Muscle of arm (tissue), 14 donors: ENCODE data around the gene DACH1. TPM values are rescaled to one million over a fixed set of nuclear protein-coding genes. Genes with fewer than 3 reads are reported as not detected.
"Not testable (repeated sequence)": the region's sequence is repeated elsewhere in the genome, so short reads cannot be mapped to it uniquely, and the experiment has no call there.

Experiments used
- DNase-seq: peaks from one replicate; pipeline ENCODE4 v3.0.0-alpha.2; 2013
- long read RNA-seq, 11 donors: transcript quantifications; one replicate each; lab custom pipeline, GENCODE V29; 2026
- polyA plus RNA-seq, 12 donors: library from polyadenylated mRNA; unstranded; fragments of 120-200 nt; gene quantifications; one replicate each; pipeline ENCODE4 v1.2.1, GENCODE V29; 2013; ENCODE audit not compliant: insufficient read length in 12 of 12

DACH1 gene
- polyA plus RNA-seq: 10 to 100 TPM in 7 of 12 donors, 1 to 10 TPM in 4, not detected in 1; 5.7 to 12.0 (median 10.6) TPM
- long read RNA-seq, donor 1, full-length matches to known transcripts: 5 of 5 reads
- long read RNA-seq, donor 1, partial matches to known transcripts: 0 of 5 reads
- long read RNA-seq, donor 1, other reads (novel, unspliced or antisense): 0 of 5 reads
- long read RNA-seq, donor 2, full-length matches to known transcripts: 1 of 8 reads
- long read RNA-seq, donor 2, partial matches to known transcripts: 7 of 8 reads
- long read RNA-seq, donor 2, other reads (novel, unspliced or antisense): 0 of 8 reads
- long read RNA-seq, donor 3, full-length matches to known transcripts: 2 of 2 reads
- long read RNA-seq, donor 3, partial matches to known transcripts: 0 of 2 reads
- long read RNA-seq, donor 3, other reads (novel, unspliced or antisense): 0 of 2 reads
- long read RNA-seq, donor 4: 0 reads
- long read RNA-seq, donor 5, full-length matches to known transcripts: 1 of 1 reads
- long read RNA-seq, donor 5, partial matches to known transcripts: 0 of 1 reads
- long read RNA-seq, donor 5, other reads (novel, unspliced or antisense): 0 of 1 reads
- long read RNA-seq, donor 6, full-length matches to known transcripts: 5 of 5 reads
- long read RNA-seq, donor 6, partial matches to known transcripts: 0 of 5 reads
- long read RNA-seq, donor 6, other reads (novel, unspliced or antisense): 0 of 5 reads
- long read RNA-seq, donor 7: 0 reads
- long read RNA-seq, donor 8, full-length matches to known transcripts: 3 of 3 reads
- long read RNA-seq, donor 8, partial matches to known transcripts: 0 of 3 reads
- long read RNA-seq, donor 8, other reads (novel, unspliced or antisense): 0 of 3 reads
- long read RNA-seq, donor 9: 0 reads
- long read RNA-seq, donor 10: 0 reads
- long read RNA-seq, donor 11, full-length matches to known transcripts: 4 of 4 reads
- long read RNA-seq, donor 11, partial matches to known transcripts: 0 of 4 reads
- long read RNA-seq, donor 11, other reads (novel, unspliced or antisense): 0 of 4 reads

DNA sequence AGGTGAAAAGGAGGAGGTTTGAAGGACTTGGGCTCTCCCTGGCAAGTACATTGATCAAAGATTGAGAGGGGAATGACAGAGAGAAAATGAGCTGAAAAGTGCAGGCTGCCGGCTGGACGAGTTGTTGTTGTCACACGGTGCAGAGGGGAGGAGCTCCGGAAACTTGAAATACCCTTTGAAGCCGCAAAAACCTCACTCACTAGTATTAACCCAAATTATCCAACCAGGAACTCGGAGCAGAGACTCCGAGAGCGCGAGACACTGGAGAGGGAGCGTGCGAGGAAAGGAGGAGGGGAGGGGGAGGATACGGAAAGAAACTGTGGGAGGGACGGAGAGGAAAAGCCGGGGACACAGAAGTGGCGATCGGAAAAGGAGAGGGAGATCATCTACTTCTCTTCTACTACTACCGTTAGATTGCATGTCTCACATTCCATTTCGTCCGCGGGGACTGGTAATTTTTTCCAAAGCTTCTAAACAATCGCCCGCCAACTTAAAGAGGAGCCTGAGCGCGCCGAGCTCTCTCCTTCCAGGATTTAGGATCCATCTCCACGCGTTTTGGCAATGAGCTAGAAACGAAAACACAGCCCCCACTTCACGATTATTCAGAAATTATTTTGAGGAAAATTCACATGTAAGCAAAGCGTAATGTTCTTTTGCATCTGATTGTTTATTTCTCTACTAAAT is at the start of gene DACH1:
Gene DACH1, minus strand, starts transcription at position 74 of the 684 bp plus-strand sequence.
- peak; percentile 75 for DNase-seq

DNA sequence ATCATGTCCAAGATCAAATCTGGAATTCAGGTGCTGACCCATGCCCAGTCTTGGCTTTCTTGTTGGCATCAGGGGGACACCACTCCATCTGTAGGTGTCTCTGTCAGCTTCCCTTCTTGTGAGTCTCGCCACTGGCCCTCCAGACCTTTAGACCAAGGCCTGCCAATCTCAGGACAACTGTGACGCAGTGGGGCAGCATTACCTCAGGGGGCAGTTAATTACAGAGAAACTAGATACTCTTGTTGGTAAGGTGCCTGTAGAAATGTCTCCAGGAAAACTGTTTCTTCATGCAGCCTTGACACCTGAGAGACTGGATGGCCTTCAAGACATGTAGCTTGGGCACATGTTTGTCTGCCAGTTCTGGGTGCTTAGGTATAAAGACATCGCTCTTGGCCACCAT is 46.7 kb upstream of the DACH1 start:
- DNase-seq: no peak

DNA sequence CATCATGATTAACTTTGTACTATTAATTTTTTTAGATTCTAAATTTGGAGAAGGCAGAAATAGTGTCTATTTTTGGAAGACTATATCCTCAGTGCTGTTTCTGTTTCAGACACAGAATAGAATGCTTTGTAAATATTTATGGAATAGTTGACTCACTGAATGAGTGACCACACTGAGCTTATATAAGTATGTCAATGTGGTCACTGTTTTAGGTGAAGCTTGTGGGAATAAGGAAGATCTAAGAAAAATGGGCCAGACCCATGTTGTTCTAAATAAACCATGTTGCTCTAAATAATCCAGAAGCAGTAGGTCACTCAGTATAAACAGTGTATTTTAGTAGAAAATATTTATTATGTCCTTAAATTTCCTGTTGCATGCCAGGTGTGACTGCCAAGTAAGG is 45.5 kb upstream of the DACH1 start:
- DNase-seq: no peak

DNA sequence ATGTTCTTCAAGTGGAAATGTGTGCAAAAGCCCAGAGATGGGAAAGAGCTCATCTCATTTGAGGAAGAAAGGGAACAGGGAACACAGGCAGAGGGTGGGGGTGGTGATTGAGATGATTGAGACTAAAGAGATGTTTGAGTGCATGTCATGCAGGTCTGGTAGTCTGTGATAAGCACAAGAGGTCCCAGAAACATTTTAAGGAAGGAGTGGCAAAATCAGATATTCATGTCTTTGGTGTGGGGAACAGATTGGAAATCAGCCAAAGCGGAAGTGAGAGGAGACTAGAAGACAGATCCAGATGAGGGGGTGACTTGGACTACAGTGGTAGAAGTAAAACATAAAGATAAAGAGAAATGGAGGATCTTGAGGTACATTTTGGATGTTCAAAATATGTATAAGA is 39.4 kb upstream of the DACH1 start:
- no peak for DNase-seq

DNA sequence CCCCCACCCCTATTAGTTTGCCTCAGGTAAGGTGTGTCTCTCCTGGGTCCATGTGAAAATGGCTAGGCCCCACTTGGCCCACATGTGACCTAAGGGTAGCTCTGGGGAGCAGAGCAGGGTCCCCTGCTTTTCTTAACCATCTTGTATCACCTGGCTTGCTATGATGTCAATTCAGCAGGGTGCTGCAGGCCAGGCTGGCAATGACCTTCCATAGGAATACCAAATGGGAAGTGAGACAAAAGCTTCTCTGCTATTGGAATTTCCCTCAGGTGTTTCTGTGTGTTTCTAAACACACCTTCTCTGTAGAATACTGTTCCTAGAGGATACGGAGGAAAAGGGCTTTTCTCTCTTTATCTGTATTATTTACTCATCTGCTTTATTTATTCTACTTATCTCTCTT is 35.7 kb upstream of the DACH1 start:
- DNase-seq: no peak

DNA sequence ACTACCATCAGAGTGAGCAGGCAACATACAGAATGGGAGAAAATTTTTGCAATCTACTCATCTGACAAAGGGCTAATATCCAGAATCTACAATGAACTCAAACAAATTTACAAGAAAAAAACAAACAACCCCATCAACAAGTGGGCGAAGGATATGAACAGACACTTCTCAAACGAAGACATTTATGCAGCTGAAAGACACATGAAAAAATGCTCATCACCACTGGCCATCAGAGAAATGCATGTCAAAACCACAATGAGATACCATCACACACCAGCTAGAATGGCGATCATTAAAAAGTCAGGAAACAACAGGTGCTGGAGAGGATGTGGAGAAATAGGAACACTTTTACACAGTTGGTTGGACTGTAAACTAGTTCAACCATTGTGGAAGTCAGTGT is 26.5 kb upstream of the DACH1 start:
- DNase-seq: not testable (repeated sequence)

DNA sequence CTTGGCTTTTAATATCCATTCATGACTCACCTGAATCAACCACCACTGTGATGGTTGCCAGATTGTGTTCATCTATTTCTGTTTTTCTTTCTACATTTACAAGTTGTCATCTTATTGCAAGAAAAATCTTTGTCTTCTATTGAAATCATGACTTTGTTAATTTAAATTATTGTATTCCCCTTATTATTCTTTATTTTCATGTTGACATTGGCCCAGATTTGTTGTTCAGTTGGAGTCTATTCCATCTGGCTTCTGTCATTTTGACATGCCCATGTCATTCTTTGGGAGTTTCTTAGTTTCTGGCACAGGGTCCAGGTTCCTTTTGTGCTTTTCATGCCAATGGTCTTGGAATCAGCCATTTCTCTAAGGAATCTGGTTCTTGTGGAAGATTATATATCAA is 19.9 kb upstream of the DACH1 start:
- no peak for DNase-seq

DNA sequence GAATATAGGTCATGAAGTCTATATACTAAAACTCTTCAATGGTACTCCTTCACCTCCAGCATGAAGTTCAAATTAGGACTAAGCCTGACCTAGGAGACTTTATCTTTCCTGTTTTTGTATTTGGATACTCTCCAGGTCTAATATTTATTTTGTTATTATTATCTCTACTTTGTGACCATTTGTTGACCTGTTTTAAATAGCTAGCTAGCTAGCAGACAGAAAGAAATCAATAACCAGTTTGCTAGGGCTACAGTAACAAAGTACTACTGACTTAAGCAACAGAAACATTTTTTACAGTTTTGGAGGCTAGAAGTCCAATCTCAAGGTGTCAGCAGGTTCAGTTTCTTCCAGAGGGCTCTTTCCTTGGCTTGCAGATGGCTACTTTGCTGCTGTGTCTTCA is 15.1 kb upstream of the DACH1 start:
- no peak for DNase-seq

DNA sequence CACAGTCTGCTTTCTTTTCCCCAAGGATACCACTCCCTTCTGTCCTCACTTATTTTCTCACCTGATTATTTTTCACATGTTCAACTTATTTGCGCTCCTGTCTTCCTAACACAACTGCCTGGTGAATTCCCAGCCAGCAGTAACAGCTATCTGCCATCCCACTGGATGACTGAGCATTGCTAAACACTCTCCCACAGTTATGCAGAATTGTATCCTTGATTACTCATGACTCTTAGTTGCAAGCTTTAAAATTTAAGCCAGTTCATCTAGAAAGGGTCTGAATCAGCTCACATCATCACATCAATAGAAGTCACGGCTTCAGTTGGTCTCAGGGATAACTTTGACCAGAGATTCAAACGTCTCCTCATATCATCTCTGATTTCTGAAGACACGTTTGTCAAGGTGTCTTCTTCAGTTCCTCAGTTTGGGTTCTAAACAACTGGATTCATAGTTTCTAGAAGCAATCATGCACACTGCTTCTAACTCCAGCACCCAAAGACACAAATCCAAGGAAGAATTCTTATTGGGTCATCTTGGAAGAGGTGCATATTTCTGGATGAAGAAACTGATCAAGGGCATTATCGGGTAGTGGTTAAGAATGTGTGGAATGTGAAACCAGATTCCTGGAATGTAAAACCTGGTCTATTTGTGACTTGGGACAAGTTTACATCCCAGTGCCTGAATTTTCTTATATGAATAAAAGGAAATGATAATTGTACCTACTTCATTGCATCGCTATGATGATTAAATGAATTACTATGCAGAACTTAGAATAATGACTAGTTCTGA is 13.9 kb upstream of the DACH1 start:
- no peak for DNase-seq

DNA sequence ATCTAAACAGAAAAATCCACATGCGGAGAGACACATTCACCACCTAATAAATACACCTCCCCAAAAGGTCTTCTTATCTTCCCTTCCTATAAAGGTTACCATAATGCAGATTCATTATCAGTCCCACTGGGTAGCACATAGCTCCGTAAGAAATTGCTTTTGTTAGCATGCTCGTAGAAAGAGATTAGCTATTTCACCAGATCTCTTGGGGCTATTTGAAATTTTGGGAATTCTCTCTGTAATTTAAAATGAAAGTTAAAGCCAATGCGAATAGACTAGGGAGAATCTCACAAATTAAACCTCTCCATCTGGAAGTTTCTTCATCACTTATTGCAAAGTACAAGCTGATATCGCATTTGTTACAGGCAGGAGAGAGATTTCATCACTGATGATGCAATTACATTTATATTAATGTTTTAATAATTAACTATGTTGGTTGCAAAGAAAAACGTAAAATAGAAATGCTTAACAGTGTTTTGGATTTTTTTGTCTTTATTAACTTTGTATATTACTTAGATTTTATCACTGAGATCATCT is 12.9 kb upstream of the DACH1 start:
- DNase-seq: no peak

DNA sequence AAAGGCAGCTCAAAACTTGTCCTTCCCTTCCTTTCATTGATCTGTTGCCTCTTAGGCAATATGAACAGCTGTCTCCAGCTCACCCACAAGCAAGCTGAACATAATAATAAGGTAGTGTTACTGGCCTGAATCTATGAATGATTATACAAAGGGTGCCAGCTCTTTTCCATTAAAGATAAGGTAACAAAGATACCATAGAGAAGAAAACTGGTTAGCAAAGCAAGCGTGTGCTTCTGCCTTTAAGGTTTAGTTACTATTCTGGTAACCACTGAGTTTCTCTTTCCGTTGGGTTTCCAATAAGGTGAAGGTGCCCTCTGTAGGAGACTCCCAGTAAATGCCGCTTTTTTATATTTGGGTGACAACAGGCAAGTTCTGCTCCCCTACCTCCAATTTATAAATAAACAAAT is 12.1 kb upstream of the DACH1 start:
- peak; percentile 30 for DNase-seq

DNA sequence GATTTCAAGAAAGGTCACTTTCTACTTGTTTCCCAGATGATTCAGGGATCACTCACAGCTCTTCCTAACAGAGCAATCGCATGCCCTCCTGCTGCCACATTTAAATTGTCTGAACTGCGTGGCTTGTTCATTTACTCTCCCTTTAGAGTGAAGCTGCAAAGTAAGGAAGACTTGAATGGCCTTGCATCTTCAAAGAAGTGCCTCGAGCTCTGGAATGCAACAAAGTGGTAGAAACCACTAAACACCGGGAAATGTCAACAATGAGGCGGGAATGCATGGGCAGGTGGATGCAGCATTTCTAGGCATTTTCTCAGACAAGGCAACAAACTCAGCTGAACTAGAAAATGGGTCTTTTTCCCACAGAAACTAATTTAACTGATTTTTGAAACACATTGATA is 10.3 kb upstream of the DACH1 start:
- no peak for DNase-seq

DNA sequence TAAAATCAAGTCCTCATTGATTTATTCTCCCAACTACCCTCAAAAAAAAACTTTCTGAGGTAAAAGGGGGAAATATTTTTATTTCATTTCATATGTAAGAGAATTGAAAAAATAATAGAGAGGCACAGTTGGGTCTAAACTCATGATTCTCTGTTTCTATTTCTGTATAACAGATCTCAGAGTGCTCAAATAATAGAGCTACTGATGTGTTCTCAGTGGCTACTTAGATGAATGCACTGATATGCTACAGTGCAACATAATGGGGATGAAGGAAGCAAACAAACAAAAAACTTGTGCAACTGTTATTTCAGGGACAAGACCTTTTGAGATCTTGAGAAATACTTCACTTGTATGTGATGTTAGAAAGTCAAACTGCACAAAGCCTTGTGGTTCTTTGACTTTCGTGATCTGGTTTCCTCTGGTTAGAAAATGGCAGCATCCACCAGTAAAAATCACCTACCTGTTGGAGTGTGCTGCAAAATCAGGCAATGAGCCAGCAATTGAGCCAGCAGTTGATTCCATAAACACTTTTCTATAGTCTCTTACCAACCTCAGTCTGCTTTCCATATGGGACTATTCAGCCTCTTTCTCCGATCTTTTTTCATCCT is 9.7 kb upstream of the DACH1 start:
- no peak for DNase-seq

DNA sequence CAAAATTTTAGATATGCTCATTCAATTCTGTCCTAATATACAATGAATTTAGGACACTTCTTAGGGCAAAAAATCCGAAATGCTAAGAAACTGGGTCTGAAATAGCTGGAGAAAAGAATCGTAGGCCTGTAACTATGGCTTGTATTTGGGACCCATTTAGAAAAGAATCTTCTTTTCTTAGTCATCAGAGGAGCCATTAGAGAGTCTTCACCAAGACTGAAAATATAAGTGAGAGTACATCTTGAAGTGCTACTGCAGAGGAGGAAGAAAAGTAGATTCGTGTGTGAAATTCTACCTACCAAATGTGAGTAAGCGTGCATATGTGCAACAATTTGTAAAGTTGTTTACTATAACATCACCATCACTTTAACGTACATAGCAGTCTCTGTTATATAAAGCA is 8.8 kb upstream of the DACH1 start:
- no peak for DNase-seq

DNA sequence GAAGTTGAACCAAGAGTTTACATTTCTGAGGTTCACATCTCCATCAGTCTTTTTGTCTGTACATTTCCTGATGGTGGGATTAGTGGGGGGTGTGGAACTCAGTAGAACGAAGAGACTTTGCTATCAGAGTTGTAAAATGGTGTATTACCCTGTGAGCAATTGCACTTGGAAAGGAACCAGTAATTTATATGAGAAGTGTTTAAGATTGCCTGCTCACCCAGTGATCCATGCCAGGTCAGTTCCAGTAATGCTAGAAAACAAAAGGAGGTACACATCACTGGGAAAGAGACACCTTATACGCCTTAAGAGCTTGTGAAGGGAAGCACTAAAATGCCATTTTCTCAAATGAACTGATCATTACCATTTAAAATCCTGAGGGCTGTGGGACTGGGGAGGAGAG is 7.5 kb upstream of the DACH1 start:
- DNase-seq: no peak

DNA sequence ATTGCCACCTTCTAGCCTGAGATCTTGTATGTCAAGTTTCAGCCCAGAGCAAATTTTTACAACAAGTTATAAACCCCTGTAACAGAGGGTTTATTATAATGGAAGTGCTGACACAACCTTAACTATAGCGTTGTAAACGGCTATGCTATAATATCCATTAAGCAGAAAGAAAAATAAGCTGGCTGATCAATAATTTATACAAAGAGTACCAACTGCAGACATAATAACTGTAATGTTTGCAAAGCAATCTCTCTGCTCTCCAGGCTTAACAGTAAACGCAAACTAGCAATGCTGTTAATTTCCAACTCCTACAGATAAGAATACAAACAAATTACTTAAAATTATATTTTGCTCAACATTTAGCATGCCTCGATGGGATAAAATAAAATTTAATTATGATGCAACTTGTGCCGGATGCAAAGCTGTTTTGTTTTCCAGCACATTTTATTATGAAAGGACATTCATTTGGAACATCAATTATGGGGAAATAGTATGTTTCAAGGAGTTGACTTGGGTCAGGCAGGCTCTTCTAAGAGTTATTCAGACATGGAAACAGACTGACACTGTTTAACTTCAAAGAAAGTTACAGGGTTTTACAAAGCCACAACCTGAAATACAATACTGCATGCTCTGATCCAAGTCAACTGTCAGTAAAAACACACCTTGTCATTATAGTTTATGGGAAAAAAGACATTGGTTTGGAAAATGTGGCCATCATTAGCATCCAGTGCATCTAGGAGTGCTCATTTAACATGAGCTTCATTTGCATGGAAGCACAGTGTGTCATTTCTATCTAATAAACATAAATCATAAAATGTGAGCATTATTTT is 6.6 kb upstream of the DACH1 start:
- DNase-seq: no peak

DNA sequence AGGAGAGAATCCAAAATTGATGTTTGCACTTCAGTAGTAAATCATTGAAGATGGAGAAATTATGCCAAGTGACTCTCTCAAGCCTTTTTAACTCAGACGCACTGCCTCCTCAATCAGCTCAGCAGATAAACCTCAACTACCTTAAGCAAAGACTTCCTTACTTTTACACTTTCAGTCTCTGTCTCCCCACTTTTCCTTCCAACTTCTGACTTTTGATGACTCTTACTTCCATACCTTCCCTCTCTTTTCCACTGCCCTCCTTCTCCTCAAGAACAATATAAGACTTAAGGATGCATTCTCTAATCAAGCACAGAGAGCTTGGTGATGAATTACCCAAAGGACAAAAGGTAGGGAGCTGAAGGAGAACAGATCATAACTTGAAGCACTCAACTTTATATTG is 4.8 kb upstream of the DACH1 start:
- DNase-seq: no peak

DNA sequence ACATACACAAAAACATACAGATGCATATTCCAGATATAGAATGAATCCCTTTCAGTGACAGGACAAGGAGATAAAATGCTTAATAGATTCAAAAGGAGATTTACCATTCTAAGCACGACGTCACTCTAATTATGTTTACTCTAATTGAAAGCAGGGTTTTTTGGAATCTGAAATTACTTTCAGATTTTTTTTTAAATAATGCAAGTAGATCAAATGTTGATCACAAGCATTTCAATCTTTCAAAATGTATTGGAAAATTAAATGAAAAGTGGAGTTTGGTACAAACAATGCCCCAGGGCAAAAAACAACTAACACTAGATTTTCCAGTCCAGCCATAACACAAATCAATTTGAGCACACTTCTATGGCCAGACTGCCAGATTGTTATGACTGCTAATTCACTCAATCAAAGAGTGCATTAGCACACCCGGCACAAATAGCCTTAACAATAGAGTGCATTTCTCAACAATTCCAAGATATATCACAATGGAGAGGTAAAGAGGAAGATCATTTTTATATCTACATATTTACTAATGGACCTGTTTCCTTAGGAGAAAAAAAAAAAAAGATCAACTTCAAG is 4.3 kb upstream of the DACH1 start:
- no peak for DNase-seq

DNA sequence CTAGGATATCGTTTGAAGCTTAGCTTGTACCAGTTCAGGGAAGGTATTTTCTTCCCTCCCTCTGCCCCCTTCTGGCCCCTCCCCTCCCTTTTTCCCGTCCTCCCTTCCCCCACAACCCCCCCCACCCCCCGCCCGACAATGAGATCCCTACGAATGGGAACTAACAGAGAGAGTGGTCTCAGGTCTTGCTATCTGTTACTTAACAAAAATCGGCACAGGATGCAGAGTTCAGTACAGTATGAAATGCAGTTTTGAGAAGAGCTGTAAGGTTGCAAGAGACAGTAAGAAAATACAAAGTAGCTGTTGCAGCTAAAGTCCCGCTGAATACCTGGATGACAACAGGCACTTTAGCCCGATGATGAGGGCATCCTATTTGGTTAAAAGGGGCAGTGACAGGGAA is 3.1 kb upstream of the DACH1 start:
- no peak for DNase-seq
